PC-9 (cell line): ENCODE data around the gene TREML4. TPM values are rescaled to one million over a fixed set of nuclear protein-coding genes. Genes with fewer than 3 reads are reported as not detected.

Experiments used
- BruUV-seq: library from RNA; stranded (reverse); fragments of 400-500 nt; replicated peaks from 2 replicates; lab custom pipeline; 2021; lab: Mats Ljungman, UMichigan
- CTCF ChIA-PET: fragments of 300-600 bp; sonication (Branson Sonifier 250); formaldehyde crosslinking; loops from one replicate; lab custom pipeline; 2022; ENCODE audit warnings: antibody characterized with exemption; lab: Charles Lee
- POLR2A ChIA-PET: fragments of 300-600 bp; sonication (Branson Sonifier 250); formaldehyde crosslinking; loops from one replicate; lab custom pipeline; 2022; ENCODE audit warnings: antibody characterized with exemption; ENCODE audit not compliant: unreplicated experiment; lab: Charles Lee
- DNase-seq, 2 experiments: peaks; one replicate each; pipeline versions ENCODE4 v3.0.0 to v3.0.0-alpha.2; 2015 to 2022; ENCODE audit warnings: mixed read lengths in 1 of 2
- H2AFZ ChIP-seq: fragments of 200-600 bp; sonication (generic); 2 replicates; pipeline ENCODE4 v1.8.1; 2017; ENCODE audit warnings: antibody characterized with exemption
- H3F3A ChIP-seq: fragments of 200-600 bp; sonication (generic); 2 replicates; pipeline ENCODE4 v1.8.1; 2017; ENCODE audit warnings: antibody characterized with exemption, mild to moderate bottlenecking, low read depth; ENCODE audit not compliant: insufficient read depth
- H3K27ac ChIP-seq: fragments of 200-600 bp; sonication (generic); 2 replicates; pipeline ENCODE4 v1.6.1; 2016; ENCODE audit warnings: mixed run types
- H3K27me3 ChIP-seq: fragments of 200-600 bp; sonication (generic); 2 replicates; pipeline ENCODE4 v1.6.1; 2016; ENCODE audit warnings: low read depth, mixed run types; ENCODE audit not compliant: insufficient read depth
- H3K36me3 ChIP-seq: fragments of 200-600 bp; sonication (generic); 2 replicates; pipeline ENCODE4 v1.6.1; 2016; ENCODE audit warnings: low read depth, mixed run types
- H3K4me1 ChIP-seq: fragments of 200-600 bp; sonication (generic); replicated peaks from 2 replicates; pipeline ENCODE4 v1.6.1; 2016; ENCODE audit warnings: mixed run types; ENCODE audit not compliant: insufficient read depth
- H3K4me2 ChIP-seq: fragments of 200-600 bp; sonication (generic); 2 replicates; pipeline ENCODE4 v1.6.1; 2017; ENCODE audit warnings: mixed run types
- H3K4me3 ChIP-seq: fragments of 200-600 bp; sonication (generic); 2 replicates; pipeline ENCODE4 v1.6.1; 2016; ENCODE audit warnings: mixed run types
- H3K79me2 ChIP-seq: fragments of 200-600 bp; sonication (generic); 2 replicates; pipeline ENCODE4 v1.6.1; 2017; ENCODE audit warnings: low read depth, mixed run types
- H3K9me2 ChIP-seq: fragments of 200-600 bp; sonication (generic); 2 replicates; pipeline ENCODE4 v1.8.1; 2017; ENCODE audit warnings: mild to moderate bottlenecking; ENCODE audit not compliant: insufficient read depth
- H3K9me3 ChIP-seq: fragments of 200-600 bp; sonication (generic); 2 replicates; pipeline ENCODE4 v1.8.1; 2016; ENCODE audit warnings: low read depth; ENCODE audit not compliant: insufficient read depth
- H4K20me1 ChIP-seq: fragments of 200-600 bp; sonication (generic); 2 replicates; pipeline ENCODE4 v1.8.1; 2017; ENCODE audit not compliant: insufficient read depth
- EZH2 ChIP-seq: fragments of 200-600 bp; sonication (generic); IDR thresholded peaks from 2 replicates; pipeline ENCODE4 v1.8.0; 2017; ENCODE audit warnings: antibody characterized with exemption, low read depth
- intact Hi-C: fragments of 100-400 bp; cut with micrococcal nuclease; formaldehyde crosslinking; loops from one replicate; pipeline ENCODE4 v1.10.0; 2022; ENCODE audit not compliant: unreplicated experiment
- total RNA-seq: library from RNA; stranded (reverse); gene quantifications from 2 replicates; pipeline ENCODE4 v1.2.3, GENCODE V29; 2021
- TF ChIP-seq, protein P1 (sequence below): fragments of 200-600 bp; sonication (generic); conservative IDR thresholded peaks from 2 replicates; pipeline ENCODE4 v1.6.1; 2017; ENCODE audit warnings: mixed run types, antibody characterized with exemption, mild to moderate bottlenecking, moderate library complexity

TREML4 gene
- total RNA-seq, 1 experiment from 2014 or later = not detected

DNA sequence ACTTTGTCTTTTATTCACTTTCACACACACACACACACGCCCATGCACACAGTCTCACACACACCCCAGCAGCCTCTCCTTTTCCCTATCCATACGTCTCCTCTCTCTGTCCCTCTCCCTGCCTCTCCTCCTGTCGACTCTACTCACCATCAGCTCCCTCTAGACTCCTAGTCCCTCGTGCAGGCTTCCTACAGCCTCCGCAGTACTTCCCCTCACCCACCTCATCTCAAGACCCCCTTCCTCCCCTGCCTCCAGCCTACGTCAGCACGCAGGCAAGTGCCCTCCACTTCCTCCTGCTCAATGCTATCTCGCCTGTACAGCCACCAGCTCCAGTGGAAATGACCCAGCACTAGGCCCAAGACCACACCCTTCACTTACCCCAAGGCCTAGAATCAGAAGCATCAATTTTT lies 26.4 kb upstream of the TREML4 start:
- Histone ChIP-seq H3K9me3 (no peaks in the 10 kb centered on the region), H3K9me2 (no peaks in the 10 kb centered on the region; the same call in 1 of the 2 replicates), H3K27ac (no peak overlapping the region), H3K4me1 (no peaks in the 10 kb centered on the region), H3K27me3 (peaks cover 34% of the 10 kb centered on the region), H3K4me2 (no peak overlapping the region), H3K4me3 (no peak overlapping the region), H3F3A (no peaks in the 10 kb centered on the region), H3K36me3 (no peaks in the 10 kb centered on the region), H3K79me2 (no peaks in the 10 kb centered on the region), H2AFZ (no peak overlapping the region), H4K20me1 (no peaks in the 10 kb centered on the region)
- no TSS peak for BruUV-seq
- DNase-seq = no peak
- CTCF ChIA-PET = no interaction called here
- no peak for TF ChIP-seq EZH2
- TF ChIP-seq, protein P1, sequence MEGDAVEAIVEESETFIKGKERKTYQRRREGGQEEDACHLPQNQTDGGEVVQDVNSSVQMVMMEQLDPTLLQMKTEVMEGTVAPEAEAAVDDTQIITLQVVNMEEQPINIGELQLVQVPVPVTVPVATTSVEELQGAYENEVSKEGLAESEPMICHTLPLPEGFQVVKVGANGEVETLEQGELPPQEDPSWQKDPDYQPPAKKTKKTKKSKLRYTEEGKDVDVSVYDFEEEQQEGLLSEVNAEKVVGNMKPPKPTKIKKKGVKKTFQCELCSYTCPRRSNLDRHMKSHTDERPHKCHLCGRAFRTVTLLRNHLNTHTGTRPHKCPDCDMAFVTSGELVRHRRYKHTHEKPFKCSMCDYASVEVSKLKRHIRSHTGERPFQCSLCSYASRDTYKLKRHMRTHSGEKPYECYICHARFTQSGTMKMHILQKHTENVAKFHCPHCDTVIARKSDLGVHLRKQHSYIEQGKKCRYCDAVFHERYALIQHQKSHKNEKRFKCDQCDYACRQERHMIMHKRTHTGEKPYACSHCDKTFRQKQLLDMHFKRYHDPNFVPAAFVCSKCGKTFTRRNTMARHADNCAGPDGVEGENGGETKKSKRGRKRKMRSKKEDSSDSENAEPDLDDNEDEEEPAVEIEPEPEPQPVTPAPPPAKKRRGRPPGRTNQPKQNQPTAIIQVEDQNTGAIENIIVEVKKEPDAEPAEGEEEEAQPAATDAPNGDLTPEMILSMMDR = no peak
- intact Hi-C loops = no loop called here
- POLR2A ChIA-PET = no interaction called here

DNA sequence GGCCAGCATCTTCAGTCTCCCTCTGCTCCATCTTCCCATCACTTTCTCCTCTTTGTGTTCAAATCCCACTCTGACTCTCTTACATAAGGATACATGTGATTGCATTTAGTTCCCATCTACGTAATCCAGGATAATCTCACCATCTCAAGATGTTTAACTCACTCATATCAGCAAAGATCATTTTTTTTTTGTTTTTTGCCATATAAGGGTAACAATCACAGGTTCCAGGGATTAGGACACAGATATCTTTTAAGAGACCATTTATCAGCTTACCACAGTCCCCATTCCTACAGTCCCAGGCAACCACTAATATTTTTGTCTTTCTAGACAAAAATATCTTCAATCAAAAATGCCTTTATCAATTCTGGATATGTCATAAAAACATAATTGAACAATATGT lies 24.0 kb upstream of the TREML4 start:
- TF ChIP-seq, protein P1 = no peak
- no peak for TF ChIP-seq EZH2
- H3K4me3 ChIP-seq = no peak overlapping the region
- CTCF ChIA-PET = no interaction called here

DNA sequence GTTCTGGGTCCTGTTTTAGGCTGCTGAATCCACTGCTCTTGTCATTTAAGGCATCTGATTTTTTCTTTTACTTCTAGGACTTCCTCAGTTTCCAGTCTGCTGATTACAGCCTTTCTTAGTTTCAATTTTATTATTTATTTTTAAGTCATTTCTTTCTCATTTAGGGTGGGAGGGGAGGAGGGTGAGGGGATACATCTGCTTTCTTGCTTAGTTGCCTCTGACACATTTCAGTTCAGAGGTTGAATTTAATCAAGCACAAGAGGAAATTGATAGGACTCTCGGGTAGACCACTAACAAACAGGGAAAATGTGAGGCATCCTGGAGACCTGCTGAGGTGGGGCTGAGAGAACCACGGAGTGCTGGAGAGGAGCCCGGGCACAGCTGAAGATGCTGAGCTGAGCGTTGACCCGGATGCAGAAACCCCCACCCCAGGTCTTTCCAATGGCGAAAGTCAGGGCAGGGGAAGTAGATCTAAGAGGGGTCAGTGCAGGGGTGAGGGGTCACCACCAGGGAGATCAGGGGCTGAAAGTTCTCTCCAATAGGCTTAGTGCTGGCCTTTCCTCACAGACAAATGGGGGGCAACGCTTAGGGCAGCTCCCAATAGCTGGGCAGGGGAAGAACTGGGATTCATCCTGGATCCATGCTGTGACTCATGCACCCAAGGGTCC lies 19.6 kb upstream of the TREML4 start:
- Histone ChIP-seq H3K4me1 (no peaks in the 10 kb centered on the region), H3K4me3 (no peak overlapping the region), H3K79me2 (no peaks in the 10 kb centered on the region), H3K27ac (no peak overlapping the region), H3K9me3 (no peaks in the 10 kb centered on the region), H3K9me2 (peaks cover 4% of the 10 kb centered on the region; the same call in 1 of the 2 replicates), H3K4me2 (no peak overlapping the region), H4K20me1 (no peaks in the 10 kb centered on the region), H3K27me3 (peaks cover 19% of the 10 kb centered on the region; the same call in 1 of the 2 replicates), H3F3A (no peaks in the 10 kb centered on the region), H2AFZ (no peak overlapping the region), H3K36me3 (no peaks in the 10 kb centered on the region)
- POLR2A ChIA-PET = no interaction called here
- no peak for TF ChIP-seq EZH2
- TF ChIP-seq, protein P1 = no peak
- intact Hi-C loops = no loop called here
- no TSS peak for BruUV-seq
- CTCF ChIA-PET = no interaction called here
- no peak for DNase-seq

More for the DNA sequence above, 24.0 kb upstream of the TREML4 start:
- Histone ChIP-seq H3K4me2 (no peak overlapping the region), H3K4me1 (no peaks in the 10 kb centered on the region), H3F3A (no peaks in the 10 kb centered on the region), H3K9me2 (no peaks in the 10 kb centered on the region; the same call in 1 of the 2 replicates), H3K36me3 (no peaks in the 10 kb centered on the region), H4K20me1 (no peaks in the 10 kb centered on the region), H3K27ac (no peak overlapping the region), H3K79me2 (no peaks in the 10 kb centered on the region), H3K27me3 (peaks cover 19% of the 10 kb centered on the region; the same call in 1 of the 2 replicates), H2AFZ (no peak overlapping the region), H3K9me3 (no peaks in the 10 kb centered on the region)
- BruUV-seq = no TSS peak
- POLR2A ChIA-PET = no interaction called here
- intact Hi-C loops = no loop called here
- no peak for DNase-seq
